ENCODE results near the gene PHF19. TPM values are rescaled to one million over a fixed set of nuclear protein-coding genes. Genes with fewer than 3 reads are reported as not detected.

The PHF19 gene
- total RNA-seq, 2 donors from 2014 or later: 166 to 222 TPM

DNA sequence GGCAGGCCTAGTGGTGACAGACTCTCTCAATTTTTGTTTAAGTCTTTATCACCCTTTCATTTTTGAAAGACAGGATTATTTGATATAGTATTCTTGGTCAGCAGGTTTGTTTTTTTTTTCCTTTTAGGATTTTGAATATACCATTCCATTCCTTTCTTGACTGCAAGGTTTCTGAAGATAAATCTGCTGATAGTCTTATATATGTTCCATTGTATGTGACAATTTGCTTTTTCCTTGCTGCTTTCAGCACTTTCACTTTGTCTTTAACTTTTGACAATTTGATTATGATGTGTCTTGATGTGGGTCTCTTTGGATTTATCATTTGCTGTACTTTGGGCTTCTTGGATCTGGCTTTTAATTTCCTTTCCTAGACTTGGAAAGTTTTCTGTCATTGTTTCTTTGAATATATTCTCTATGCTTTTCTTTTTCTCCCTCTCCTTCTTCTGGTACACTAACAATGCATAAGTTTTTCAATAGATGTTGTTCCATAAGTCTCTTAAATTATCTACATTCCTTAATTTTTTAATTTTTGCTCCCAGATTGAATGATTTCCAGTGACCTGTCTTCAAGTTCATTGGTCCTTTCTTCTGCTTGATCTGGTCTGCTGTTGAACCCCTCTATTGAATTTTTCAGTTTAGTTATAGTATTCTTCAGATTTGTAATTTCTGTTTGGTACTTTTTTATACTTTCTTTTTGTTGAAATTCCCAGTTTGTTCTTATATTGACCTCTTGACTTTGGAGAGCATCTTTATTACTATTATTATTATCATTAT lies 69.2 kb downstream of the PHF19 start:
- Mint-ChIP-seq H3K9me3 (peaks cover 21 to 22% of the 10 kb centered on the region in 2 donors), H3K36me3 (ENCODE audit: insufficient read depth in 2 of 2) (peaks cover 19 to 42% of the 10 kb centered on the region in 2 donors)

More for the DNA sequence above, 69.2 kb downstream of the PHF19 start:
- no peak for DNase-seq
- no peak for ATAC-seq (replicated peaks in 1 of 2)
- H3K4me3 Mint-ChIP-seq: no peak overlapping the region
- no peak overlapping the region for H3K27ac Mint-ChIP-seq
- H3K4me1 Mint-ChIP-seq (ENCODE audit: low read depth): no peaks in the 10 kb centered on the region
- H3K27me3 Mint-ChIP-seq (ENCODE audit: low read depth): no peaks in the 10 kb centered on the region

Other genes starting within 250 kb of the PHF19 start
- 1 to 10 TPM; 5.5 to 7.4 TPM for gene MEGF9, start 162.7 kb downstream of the PHF19 start, total RNA-seq
- 10 to 100 TPM; 72.6 to 78.5 TPM for gene FBXW2, start 83.8 kb downstream of the PHF19 start, total RNA-seq
- gene PSMD5, start 34.3 kb downstream of the PHF19 start, total RNA-seq: 10 to 100 TPM; 48.6 to 59.0 TPM
- gene TRAF1, start 49.6 kb upstream of the PHF19 start, total RNA-seq: 100 to 1,000 TPM in 1 of 2 donors, 10 to 100 TPM in 1; 91.6 to 101 TPM
- 1 to 10 TPM; 1.9 to 3.5 TPM for gene C5, start 173.1 kb upstream of the PHF19 start, total RNA-seq
- 10 to 100 TPM; 81.0 to 81.2 TPM for gene CNTRL, start 197.8 kb upstream of the PHF19 start, total RNA-seq

Data from activated T-cell treated with anti-CD3 and anti-CD28 coated beads, Interleukin-2, amount 50 U/mL, for 72 hours (primary cell).